ENCODE measurements around the gene GPN3.
"Not testable (repeated sequence)": the region's sequence is repeated elsewhere in the genome, so short reads cannot be mapped to it uniquely, and the experiment has no call there.

The GPN3 gene

GRCh38 chr12:110468214-110469048, at the start of gene GPN3, which contains the start of gene FAM216A:
Gene GPN3, minus strand, starts transcription at chr12:110468257. Its CDS starts 54 bp downstream, at chr12:110468203.
Gene FAM216A, plus strand, starts transcription at chr12:110468845. Its CDS starts 31 bp downstream, at chr12:110468876.
- peak; percentile 27 for DNase-seq

- no peak for DNase-seq
Observed at GRCh38 chr12:110516995-110517394, 48.9 kb upstream of the GPN3 start.

DNA sequence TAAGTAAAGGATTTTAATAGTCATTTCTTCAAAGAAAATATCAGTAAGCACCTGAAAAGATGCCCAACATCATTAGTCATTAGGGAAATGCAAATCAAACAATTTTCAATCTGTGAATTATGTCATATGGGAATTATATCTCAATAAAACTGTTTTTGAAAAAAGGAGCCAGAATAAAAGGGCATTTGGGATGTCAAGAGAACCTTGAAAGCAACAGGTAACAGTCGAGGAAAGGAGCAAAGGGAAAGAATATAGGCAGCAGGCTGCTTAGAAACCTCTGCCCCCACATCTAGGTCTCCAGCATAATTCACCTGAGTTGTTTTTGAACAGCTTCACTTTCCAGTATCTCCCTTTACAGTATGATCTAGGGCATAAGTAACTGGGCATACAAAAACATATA, 46.3 kb upstream of the GPN3 start:
- no peak for DNase-seq

DNA sequence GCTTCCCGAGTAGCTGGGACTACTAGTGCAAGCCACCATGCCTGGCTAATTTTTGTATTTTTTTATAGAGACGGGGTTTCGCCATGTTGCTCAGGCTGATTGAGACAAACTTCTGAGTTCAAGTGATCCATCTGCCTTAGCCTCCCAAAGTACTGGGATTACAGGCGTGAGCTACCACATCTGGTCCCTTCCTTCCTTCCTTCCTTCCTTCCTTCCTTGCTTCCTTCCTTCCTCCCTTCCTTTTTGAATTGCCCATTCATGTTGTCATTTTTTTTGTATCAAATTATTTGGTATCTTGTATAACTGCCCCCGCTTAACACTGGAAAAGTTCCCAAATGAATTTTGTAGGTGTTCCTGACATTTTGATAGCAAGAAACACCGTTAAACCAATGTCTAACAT, 45.8 kb upstream of the GPN3 start:
- no peak for DNase-seq

DNA sequence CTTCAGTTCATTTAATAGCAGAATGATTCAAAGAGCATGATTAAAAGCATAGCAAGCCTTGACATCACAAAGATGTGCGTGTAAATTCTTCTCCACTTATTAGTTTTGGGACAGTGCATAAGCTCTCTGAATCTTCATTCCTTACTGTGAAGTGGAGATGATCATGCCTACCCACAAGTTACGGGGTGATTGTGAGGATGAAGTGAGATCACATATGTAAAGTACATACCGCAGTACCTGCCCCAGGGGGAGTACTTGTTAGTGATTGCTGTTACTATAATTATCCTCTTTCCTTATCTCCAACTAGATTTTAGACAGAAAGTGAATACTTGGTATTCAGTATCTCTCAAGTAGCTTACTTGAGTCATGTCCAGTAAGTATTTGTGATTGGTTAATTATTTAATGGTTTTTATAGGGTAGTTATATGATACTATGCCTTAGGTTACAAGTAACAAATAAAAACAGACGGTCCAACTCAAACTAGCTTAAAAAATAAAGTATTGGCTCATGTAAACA, 40.1 kb upstream of the GPN3 start:
- no peak for DNase-seq

DNA sequence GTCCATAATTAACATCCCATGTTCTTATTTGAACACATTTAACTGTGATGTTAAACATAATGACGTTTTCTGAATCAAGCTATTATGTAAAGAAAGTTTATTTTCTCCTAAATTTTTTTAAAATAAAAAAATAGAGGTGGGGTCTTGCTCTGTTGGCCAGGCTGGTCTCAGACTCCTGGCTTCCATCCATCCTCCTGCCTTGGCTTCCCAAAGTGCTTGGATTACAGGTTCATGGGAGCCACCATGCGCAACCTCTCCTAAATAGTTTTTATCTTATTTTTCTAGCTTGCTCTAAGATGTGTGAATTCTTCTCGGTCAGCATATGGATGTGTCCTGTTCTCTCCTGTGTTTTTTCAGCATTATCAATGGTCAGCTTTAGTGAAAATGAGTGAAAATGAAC, 37.3 kb upstream of the GPN3 start:
- no peak for DNase-seq

- DNase-seq = no peak
Observed at GRCh38 chr12:110503432-110503831, 35.4 kb upstream of the GPN3 start.

- DNase-seq = peak; percentile 67
Observed at GRCh38 chr12:110501752-110502738, 34.0 kb upstream of the GPN3 start, which contains the start of the genes RAD9B and VPS29. Gene RAD9B, plus strand, starts transcription at chr12:110502331. Its CDS starts 7 bp downstream, at chr12:110502338. Gene VPS29, minus strand, starts transcription at chr12:110502111. Its CDS starts 60 bp downstream, at chr12:110502051.

DNA sequence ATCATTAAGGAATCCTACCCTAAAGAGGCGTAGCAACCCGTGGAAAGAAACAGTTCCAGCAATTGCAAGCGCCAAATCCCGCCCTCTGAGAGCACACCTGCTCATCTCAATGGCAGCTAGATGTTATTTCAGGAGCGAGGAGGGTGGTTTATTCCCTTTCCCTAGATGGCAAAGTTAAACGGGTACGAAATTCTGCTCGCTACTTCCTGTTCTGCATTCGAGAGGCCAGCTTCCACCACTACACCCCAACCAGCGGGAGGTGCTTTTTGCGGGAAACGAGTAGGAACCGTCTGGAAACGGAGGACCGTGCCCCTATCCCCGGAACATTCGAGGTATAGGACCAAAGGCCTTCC, 33.3 kb upstream of the GPN3 start:
- DNase-seq = no peak

DNA sequence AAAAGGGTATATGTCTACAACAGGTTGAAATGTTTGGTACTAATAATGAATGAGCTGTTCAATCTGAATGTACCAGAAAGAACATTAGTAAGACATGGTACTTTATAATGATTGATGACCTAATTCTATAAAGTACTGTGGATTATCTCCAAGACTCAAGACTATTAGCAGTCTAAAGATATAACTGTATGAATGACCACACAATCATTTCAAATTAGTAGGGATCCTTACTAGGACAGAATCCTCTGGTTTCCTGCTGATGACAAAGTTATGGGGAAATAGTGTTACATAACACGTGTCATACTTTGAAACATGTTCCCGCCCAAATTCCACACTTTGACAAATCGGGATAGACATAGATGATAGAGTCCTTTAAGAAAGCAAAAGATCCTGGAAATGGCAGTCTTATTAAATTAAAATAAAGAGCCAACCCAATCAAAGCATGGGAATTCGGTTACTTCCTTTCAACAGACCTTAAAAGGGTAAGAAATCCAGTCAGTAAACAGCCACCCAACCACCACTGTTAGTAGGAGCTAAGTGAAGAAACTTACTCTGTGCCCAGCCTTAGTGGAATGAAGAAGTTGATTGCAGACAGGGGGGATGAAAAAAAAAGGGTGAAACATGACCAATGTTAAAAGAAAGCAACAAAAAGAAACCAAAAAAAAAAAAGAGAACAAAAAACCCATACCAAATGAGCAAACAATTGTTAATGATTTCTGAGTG, 31.1 kb upstream of the GPN3 start:
- DNase-seq = no peak

DNA sequence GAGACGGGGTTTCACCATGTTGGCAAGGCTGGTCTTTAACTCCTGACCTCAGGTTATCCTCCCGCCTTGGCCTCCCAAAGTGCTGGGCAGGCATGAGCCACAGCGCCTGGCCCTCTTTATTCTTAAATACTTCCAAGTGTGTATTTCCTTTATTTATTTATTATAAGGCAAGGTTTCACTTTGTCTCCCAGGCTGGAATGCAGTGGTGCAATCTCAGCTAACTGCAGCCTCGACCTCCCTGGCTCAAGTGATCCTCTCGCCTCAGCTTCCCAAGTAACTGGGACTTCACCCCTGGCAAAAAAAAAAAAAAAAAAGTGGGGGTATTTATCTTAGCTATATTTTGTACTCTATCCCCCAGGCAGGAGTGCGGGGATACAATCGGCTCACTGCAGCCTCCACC, 7.4 kb upstream of the GPN3 start:
- no peak for DNase-seq

DNA sequence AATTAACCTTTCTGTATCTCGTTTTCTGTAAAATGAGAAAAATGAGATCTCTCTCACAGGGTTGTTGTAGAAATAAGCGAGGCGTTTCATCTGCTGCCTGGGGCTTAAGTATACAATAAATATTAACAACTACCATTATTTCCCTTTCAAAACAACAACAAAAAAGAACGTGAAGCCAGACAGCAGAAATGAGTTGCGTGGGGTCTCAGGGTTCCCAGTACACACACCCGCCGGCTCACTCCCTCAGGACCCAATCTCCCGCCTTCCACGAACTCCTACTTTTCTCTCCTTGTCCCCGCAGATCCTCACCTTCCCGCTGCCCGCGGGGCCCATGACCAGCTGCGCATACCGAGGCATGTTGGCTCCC, 227 bp downstream of the GPN3 start:
- no peak for DNase-seq

- DNase-seq = no peak
Observed at GRCh38 chr12:110466791-110467190, 1.3 kb downstream of the GPN3 start.

- not testable (repeated sequence) for DNase-seq
Observed at GRCh38 chr12:110465765-110466164, 2.3 kb downstream of the GPN3 start.

GRCh38 chr12:110465024-110465423, 3.0 kb downstream of the GPN3 start:
- DNase-seq = no peak

DNA sequence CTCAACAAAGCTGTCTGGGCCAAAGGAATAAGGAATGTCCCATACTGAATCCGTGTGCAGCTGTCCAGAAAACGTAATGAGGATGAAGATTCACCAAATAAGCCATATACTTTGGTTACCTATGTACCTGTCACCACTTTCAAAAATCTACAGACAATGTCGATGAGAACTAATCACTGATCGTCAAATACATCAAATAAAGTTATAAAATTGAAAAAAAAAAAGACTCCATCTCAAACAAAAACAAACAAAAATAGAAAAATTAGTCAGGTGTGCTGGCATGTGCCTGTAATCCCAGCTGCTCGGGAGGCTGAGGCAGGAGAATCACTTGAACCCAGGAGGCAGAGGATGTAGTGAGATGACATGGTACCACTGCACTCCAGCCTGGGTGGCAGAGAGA, 6.9 kb downstream of the GPN3 start:
- not testable (repeated sequence) for DNase-seq

- no peak for DNase-seq
Observed at GRCh38 chr12:110458756-110459155, 9.3 kb downstream of the GPN3 start.

DNA sequence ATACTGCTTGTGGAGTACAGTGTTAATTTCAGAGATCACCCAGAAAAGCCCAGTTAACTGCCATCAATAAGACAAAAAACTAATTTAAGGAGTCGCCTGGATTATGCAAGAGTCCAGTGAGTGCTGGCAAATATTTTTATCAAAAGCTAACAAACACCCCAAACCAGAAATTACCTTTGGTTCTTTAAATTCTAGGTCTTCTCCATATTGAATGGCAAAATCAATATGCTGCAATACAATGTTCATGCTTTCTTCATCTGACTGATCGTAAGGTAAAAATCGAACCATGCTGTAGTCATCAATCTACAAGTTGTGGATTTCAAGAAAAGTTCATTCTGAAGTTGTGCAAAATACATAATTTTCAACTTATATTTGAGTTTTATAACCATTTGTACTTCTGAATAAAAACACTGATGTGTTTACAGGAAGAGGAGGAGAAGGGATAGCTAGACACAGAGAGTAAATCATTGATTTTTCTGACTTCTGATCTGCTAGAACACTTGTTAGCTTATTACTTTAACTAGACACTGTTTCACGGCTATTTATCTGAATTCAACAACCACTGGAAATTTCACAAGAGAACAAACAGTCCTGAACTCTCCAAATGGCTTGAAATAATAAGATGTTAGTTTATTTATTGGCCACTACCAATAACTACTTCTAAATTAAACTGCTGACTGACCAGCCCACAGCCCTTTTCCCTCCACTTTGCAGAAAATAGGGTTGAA, 14.3 kb downstream of the GPN3 start:
- no peak for DNase-seq

DNA sequence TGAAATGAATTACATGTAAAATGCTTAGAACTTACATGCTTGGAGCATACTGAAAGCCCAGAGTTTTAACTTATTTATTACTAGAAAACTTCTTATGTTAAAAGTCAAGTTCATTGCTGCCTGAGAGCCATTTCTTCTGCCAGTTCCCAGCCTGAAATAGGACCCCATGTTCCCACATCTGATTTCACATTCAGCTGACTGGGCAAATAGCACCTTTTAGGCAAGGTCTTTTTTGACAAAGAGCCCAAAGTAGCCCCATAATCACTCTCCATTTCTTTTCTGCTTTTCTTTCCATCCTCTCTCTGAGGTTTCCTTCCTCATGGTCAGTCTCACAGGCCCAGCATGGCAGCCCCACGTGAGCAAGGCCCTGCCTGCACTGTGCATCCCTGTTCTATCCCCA, 16.8 kb downstream of the GPN3 start:
- no peak for DNase-seq

DNA sequence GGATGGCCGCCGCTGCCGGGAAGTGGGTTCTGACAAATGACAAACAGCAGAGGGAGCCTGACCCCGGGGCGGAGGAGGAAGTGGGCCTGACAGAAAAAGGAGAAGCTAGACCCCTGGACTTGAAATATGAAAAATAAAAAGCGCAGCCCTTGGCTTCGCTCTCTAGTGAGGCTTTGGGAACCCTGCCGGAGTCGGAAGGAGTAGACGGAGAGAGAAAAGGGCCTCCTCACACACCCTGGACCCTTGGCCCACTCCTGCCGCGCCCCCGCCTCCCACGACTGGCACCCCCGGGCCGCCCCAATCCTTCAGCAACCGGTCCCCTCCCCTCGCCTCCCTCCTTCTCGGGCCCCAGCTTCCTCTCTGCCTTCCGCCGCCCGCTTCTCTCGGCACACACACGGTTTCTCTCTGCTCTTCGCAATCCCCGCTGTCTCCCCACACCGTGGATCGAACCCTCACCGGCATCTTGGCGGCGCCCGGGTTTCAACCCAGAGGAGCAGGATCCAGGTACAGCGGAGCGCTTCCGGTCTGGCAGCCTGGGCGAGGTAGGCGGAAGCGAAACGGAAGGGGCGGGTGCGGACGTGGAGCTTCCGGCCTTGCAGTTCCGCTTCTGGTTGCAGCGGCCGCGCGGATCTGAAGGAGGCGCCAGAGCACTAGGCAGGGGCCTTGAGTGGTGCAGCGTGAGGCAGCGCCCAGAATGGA, 18.1 kb downstream of the GPN3 start, which contains the start of gene ARPC3:
Gene ARPC3, minus strand, starts transcription at position 539 of the 699 bp plus-strand sequence. Its CDS starts 77 bp downstream, at position 462.
- peak; percentile 8 for DNase-seq

DNA sequence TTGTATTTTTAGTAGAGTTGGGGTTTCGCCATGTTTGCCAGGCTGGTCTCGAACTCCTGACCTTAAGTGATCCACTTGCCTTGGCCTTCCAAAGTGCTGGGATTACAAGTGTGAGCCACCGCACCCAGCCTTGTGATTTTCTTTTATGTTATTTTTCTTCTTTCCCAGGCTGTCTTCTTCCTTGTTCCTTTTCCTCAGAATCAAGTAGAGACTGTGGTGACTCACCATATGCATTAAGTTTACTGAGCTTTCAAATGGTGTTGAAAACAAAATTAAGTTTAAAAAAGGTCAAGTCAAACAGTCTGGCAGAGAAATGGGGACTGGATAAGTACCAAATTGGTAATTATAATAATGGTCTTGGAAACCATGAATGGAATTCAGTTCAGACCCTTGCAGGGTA, 23.6 kb downstream of the GPN3 start:
- no peak for DNase-seq

Measured in cortex of kidney (tissue), 1 donor.